ENCODE data around the gene ZNF521. TPM values are rescaled to one million over a fixed set of nuclear protein-coding genes. Genes with fewer than 3 reads are reported as not detected.

The ZNF521 gene
- total RNA-seq, 1 donor from 2014 or later, result 41.6 TPM

DNA sequence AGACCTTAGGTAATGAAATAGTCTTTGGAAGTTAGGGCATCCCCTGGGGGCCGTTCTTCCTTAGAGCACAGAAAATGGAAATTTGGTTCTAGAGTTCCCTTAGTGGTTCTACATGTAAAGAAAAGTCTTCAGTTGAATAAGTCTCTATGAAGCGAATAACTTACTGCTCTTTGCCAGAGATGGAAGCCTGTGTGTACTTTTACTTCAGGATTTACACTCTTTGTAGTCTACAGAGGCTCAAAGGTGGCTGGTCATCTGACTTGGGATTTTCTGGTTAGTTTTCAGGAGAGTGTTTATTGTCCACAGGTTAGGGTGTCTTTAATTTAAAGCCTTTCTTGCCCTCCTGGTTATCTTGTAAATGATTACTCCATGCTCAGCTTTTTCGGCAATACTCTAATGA, 210.6 kb downstream of the ZNF521 start:
- Histone ChIP-seq H3K27ac (no peak overlapping the region), H3K4me1 (no peaks in the 10 kb centered on the region), H3K27me3 (no peaks in the 10 kb centered on the region), H3K9me3 (no peaks in the 10 kb centered on the region), H3K36me3 (no peaks in the 10 kb centered on the region), H3K4me3 (no peak overlapping the region)
- intact Hi-C loops (cut with DNase I), result no loop called here
- TF ChIP-seq, protein P1, sequence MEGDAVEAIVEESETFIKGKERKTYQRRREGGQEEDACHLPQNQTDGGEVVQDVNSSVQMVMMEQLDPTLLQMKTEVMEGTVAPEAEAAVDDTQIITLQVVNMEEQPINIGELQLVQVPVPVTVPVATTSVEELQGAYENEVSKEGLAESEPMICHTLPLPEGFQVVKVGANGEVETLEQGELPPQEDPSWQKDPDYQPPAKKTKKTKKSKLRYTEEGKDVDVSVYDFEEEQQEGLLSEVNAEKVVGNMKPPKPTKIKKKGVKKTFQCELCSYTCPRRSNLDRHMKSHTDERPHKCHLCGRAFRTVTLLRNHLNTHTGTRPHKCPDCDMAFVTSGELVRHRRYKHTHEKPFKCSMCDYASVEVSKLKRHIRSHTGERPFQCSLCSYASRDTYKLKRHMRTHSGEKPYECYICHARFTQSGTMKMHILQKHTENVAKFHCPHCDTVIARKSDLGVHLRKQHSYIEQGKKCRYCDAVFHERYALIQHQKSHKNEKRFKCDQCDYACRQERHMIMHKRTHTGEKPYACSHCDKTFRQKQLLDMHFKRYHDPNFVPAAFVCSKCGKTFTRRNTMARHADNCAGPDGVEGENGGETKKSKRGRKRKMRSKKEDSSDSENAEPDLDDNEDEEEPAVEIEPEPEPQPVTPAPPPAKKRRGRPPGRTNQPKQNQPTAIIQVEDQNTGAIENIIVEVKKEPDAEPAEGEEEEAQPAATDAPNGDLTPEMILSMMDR (IDR thresholded peaks at IDR 0.05), result no peak
- no peak for DNase-seq (ENCODE audit: low spot score in 2 of 2)

DNA sequence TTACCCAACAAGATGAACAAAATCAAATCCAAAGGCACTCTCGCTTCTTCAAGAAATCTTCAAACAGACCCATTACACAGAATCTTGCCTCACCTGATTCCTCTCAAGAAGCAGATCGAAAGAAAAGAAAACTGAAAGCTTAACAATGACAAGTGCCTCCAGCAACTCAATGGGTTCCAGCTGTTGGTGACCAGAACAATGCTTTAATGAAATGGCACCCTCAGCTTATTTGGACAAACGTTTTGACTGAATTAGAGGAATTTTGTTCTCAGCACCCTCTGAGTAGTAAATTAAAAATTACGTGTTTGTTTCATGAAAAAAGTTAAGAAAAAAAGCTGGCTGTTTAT, 211.0 kb downstream of the ZNF521 start:
- Histone ChIP-seq H3K4me3 (no peak overlapping the region), H3K36me3 (no peaks in the 10 kb centered on the region), H3K27ac (no peak overlapping the region), H3K9me3 (no peaks in the 10 kb centered on the region), H3K4me1 (no peaks in the 10 kb centered on the region), H3K27me3 (no peaks in the 10 kb centered on the region)
- DNase-seq (ENCODE audit: low spot score in 2 of 2), result no peak
- intact Hi-C loops (cut with DNase I), result no loop called here
- TF ChIP-seq, protein P1 (IDR thresholded peaks at IDR 0.05), result no peak

DNA sequence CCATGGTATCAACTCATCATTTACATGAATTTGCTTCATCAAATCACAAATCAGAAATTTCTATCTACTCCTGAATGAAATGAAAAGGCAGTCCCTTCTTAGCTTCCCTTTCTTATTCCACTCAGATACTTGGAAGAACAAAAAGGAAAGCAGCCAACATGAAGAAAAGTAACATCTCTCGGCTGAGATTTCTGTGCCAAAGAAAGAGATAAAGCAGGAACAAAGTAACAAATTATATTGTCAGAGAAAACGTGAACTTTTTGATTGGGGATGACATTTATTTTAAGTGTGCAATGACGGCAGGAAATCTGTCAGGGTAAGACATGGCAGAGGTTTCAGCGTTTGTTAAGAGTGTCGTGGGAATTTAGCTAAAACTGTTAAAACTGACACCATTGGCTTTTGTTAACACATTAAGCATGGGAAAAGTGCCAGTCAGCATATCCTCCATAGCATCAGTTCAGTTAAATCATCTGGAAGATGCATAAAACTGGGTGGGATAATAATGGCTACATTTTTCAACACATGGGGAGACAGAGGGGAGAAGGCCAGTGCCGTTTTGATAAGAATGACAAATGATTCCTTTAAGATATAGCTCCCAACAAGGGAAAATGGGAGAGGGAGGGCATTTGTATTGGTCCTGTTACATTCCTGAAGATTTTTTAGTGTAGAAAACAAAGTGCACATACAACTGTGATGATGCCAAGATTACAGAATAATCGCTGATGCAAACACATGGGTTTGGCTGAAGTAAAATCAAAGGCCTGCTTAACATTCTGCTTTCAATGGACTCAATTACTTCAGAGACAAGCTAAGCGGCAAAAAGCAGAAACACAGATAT, 211.6 kb downstream of the ZNF521 start:
- DNase-seq (ENCODE audit: low spot score in 2 of 2), result no peak
- intact Hi-C loops (cut with DNase I), result no loop called here
- no peaks in the 10 kb centered on the region for H3K9me3 ChIP-seq
- H3K36me3 ChIP-seq, result no peaks in the 10 kb centered on the region
- H3K4me3 ChIP-seq, result no peak overlapping the region
- H3K4me1 ChIP-seq, result no peaks in the 10 kb centered on the region
- TF ChIP-seq, protein P1 (IDR thresholded peaks at IDR 0.05), result no peak
- H3K27ac ChIP-seq, result no peak overlapping the region
- no peaks in the 10 kb centered on the region for H3K27me3 ChIP-seq

- TF ChIP-seq, protein P1 (IDR thresholded peaks at IDR 0.05), result no peak
- H3K27me3 ChIP-seq, result no peaks in the 10 kb centered on the region
- no peak overlapping the region for H3K4me3 ChIP-seq
- peak overlapping the region in 1 of 2 donors; percentile 11 for H3K27ac ChIP-seq
- peaks cover 0 to 11% of the 10 kb centered on the region in 2 donors for H3K4me1 ChIP-seq
- DNase-seq (ENCODE audit: low spot score in 2 of 2), result no peak
- no peaks in the 10 kb centered on the region for H3K36me3 ChIP-seq
- intact Hi-C loops (cut with DNase I), result no loop called here
- no peaks in the 10 kb centered on the region for H3K9me3 ChIP-seq
Measured at GRCh38 chr18:25137197-25137472, 214.8 kb downstream of the ZNF521 start.

DNA sequence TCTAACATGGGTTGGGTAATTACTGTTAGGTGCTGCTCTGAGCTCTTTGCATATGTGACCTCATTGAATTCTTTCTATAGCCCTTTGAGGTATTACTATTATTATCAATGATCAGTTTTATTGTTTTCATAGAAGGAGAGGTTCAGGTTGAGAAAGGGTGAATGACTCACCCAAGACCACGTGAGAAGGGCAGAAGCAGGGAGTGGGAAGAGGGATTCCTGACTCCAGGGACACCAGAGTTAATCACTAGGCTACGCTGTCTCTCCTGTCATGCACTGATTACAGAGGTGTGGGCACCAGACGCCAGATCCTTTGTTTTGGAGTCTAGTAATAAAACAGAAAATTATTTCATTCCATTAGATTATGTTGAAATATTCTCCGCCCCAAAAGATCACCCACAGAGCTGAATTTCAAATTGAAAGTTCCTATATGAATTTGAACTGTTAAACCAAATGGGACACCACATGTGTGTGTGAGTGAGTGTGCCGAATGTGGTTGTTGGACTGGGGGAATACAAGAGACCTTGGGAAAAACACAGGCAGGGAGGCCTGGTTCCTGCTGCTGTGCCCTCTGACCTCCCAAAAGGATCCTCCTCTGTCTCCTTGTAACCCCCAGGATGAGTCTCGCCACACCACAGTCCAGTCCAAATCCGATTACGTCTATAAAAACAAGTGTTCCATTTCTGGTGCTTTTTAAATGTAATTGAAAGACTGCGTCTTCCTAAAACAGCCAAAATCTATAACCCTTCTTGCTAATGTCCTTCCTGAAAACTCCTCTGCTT, 215.4 kb downstream of the ZNF521 start:
- no peak overlapping the region for H3K4me3 ChIP-seq
- intact Hi-C loops (cut with DNase I), result no loop called here
- no peaks in the 10 kb centered on the region for H3K36me3 ChIP-seq
- peaks cover 0 to 11% of the 10 kb centered on the region in 2 donors for H3K4me1 ChIP-seq
- peak overlapping the region in 1 of 2 donors; percentile 11 for H3K27ac ChIP-seq
- no peaks in the 10 kb centered on the region for H3K27me3 ChIP-seq
- DNase-seq (ENCODE audit: low spot score in 2 of 2), result no peak
- TF ChIP-seq, protein P1 (IDR thresholded peaks at IDR 0.05), result no peak
- H3K9me3 ChIP-seq, result no peaks in the 10 kb centered on the region
